Astrocyte of the cerebellum (primary cell): Measurements from ENCODE around the gene NUP98.

Source experiments
- DNase-seq: peaks from one replicate; pipeline ENCODE4 v3.0.0-alpha.2; 2011; ENCODE audit warnings: low read depth
- H3K4me3 ChIP-seq: 2 replicates; pipeline ENCODE4 v1.5.1; 2011; ENCODE audit warnings: mild to moderate bottlenecking, low read depth, low read length, moderate library complexity
- CTCF ChIP-seq: IDR thresholded peaks from 2 replicates; pipeline ENCODE4 v1.5.1; 2012; ENCODE audit warnings: low read length, low read depth, moderate library complexity, mild to moderate bottlenecking; ENCODE audit errors: missing control alignments
- in situ Hi-C: cut with HindIII; loops from 2 replicates; pipeline ENCODE4 v1.10.0; 2017; ENCODE audit warnings: low sequenced_read_pairs

Gene NUP98

GRCh38 chr11:3810446-3810845, 13.1 kb upstream of the NUP98 start:
- no peak for DNase-seq
- in situ Hi-C loops = no loop called here
- no peak for TF ChIP-seq CTCF
- no peak overlapping the region for H3K4me3 ChIP-seq

- TF ChIP-seq CTCF = no peak
- in situ Hi-C loops = no loop called here
- H3K4me3 ChIP-seq = no peak overlapping the region
- no peak for DNase-seq
These were observed 12.2 kb upstream of the NUP98 start for GRCh38 chr11:3809624-3809928.

GRCh38 chr11:3808861-3809623, 11.7 kb upstream of the NUP98 start:
- peak; percentile 50 for TF ChIP-seq CTCF
- in situ Hi-C loops = no loop called here
- peak overlapping the region; percentile 60 for H3K4me3 ChIP-seq
- peak; percentile 36 for DNase-seq

- peak within 1 kb of the TSS; percentile 60 for H3K4me3 ChIP-seq
- in situ Hi-C loops = no loop called here
- DNase-seq = no peak
- TF ChIP-seq CTCF = peak; percentile 78
These were observed 10.8 kb upstream of the NUP98 start, which contains the start of gene PGAP2 for GRCh38 chr11:3807909-3808860. Gene PGAP2, plus strand, starts transcription at chr11:3808560. Its CDS starts 2,700 bp downstream, at chr11:3811260.

- no peak overlapping the region for H3K4me3 ChIP-seq
- DNase-seq = no peak
- no peak for TF ChIP-seq CTCF
- in situ Hi-C loops = no loop called here
These were observed 6.6 kb upstream of the NUP98 start for GRCh38 chr11:3803726-3804495.

GRCh38 chr11:3802011-3802790, 4.8 kb upstream of the NUP98 start:
- TF ChIP-seq CTCF = no peak
- in situ Hi-C loops = no loop called here
- no peak overlapping the region for H3K4me3 ChIP-seq
- no peak for DNase-seq
